ENCODE measurements around the gene NRG2. TPM values are rescaled to one million over a fixed set of nuclear protein-coding genes. Genes with fewer than 3 reads are reported as not detected.

Gene NRG2
- total RNA-seq, 1 experiment from 2014 or later, result not detected

GRCh38 chr5:140015706-140016105, 27.4 kb downstream of the NRG2 start:
- no peak for DNase-seq (ENCODE audit: low spot score)
- Histone ChIP-seq H3K4me1 (ENCODE audit: insufficient read depth, low read length, poor library complexity, severe bottlenecking) (no peaks in the 10 kb centered on the region), H3K27me3 (replicated peaks; ENCODE audit: insufficient read depth, low read depth, low read length, poor library complexity) (peaks cover 80% of the 10 kb centered on the region), H3K4me3 (ENCODE audit: low read depth, low read length, poor library complexity, severe bottlenecking) (no peak overlapping the region), H3K36me3 (ENCODE audit: insufficient read depth, low read length, poor library complexity, severe bottlenecking) (no peaks in the 10 kb centered on the region), H3K9me3 (ENCODE audit: low read depth, low read length, poor library complexity, severe bottlenecking) (no peaks in the 10 kb centered on the region), H3K27ac (ENCODE audit: low read depth, low read length, poor library complexity, severe bottlenecking) (no peak overlapping the region)
- CTCF ChIA-PET, result interaction anchor here (0.6 kb wide), 1 partner anchor 704 kb away, joined by 7 read pairs; no protein-coding TSS in a partner anchor
- POLR2A ChIA-PET (ENCODE audit: low non-redundant PET), result no interaction called here
- no peak for TF ChIP-seq EZH2 (IDR thresholded peaks at IDR 0.05; ENCODE audit: borderline replicate concordance, low read depth, low read length, poor library complexity, severe bottlenecking)
- no peak for TF ChIP-seq CTCF (conservative IDR thresholded peaks at IDR 0.05; ENCODE audit: low read depth, low read length)
- intact Hi-C loops (cut with micrococcal nuclease; ENCODE audit: unreplicated experiment), result no loop called here
- BruUV-seq (replicated peaks), result no TSS peak

- DNase-seq (ENCODE audit: low spot score), result no peak
- no TSS peak for BruUV-seq (replicated peaks)
- POLR2A ChIA-PET (ENCODE audit: low non-redundant PET), result no interaction called here
- H3K9me3 ChIP-seq (ENCODE audit: low read depth, low read length, poor library complexity, severe bottlenecking), result no peaks in the 10 kb centered on the region
- CTCF ChIA-PET, result interaction anchor here (0.6 kb wide), 1 partner anchor 705 kb away, joined by 7 read pairs; no protein-coding TSS in a partner anchor
- no peaks in the 10 kb centered on the region for H3K36me3 ChIP-seq (ENCODE audit: insufficient read depth, low read length, poor library complexity, severe bottlenecking)
- H3K27ac ChIP-seq (ENCODE audit: low read depth, low read length, poor library complexity, severe bottlenecking), result no peak overlapping the region
- intact Hi-C loops (cut with micrococcal nuclease; ENCODE audit: unreplicated experiment), result no loop called here
- H3K4me1 ChIP-seq (ENCODE audit: insufficient read depth, low read length, poor library complexity, severe bottlenecking), result no peaks in the 10 kb centered on the region
- TF ChIP-seq CTCF (conservative IDR thresholded peaks at IDR 0.05; ENCODE audit: low read depth, low read length), result no peak
- TF ChIP-seq EZH2 (IDR thresholded peaks at IDR 0.05; ENCODE audit: borderline replicate concordance, low read depth, low read length, poor library complexity, severe bottlenecking), result no peak
- H3K4me3 ChIP-seq (ENCODE audit: low read depth, low read length, poor library complexity, severe bottlenecking), result no peak overlapping the region
- peaks cover 71% of the 10 kb centered on the region for H3K27me3 ChIP-seq (replicated peaks; ENCODE audit: insufficient read depth, low read depth, low read length, poor library complexity)
Measured at GRCh38 chr5:140014751-140015150, 28.3 kb downstream of the NRG2 start.

GRCh38 chr5:140013536-140013935, 29.6 kb downstream of the NRG2 start:
- CTCF ChIA-PET, result no interaction called here
- no peak for DNase-seq (ENCODE audit: low spot score)
- peaks cover 72% of the 10 kb centered on the region for H3K27me3 ChIP-seq (replicated peaks; ENCODE audit: insufficient read depth, low read depth, low read length, poor library complexity)
- POLR2A ChIA-PET (ENCODE audit: low non-redundant PET), result no interaction called here
- intact Hi-C loops (cut with micrococcal nuclease; ENCODE audit: unreplicated experiment), result no loop called here
- TF ChIP-seq CTCF (conservative IDR thresholded peaks at IDR 0.05; ENCODE audit: low read depth, low read length) (no peak), EZH2 (IDR thresholded peaks at IDR 0.05; ENCODE audit: borderline replicate concordance, low read depth, low read length, poor library complexity, severe bottlenecking) (no peak)
- no TSS peak for BruUV-seq (replicated peaks)
- H3K4me1 ChIP-seq (ENCODE audit: insufficient read depth, low read length, poor library complexity, severe bottlenecking), result no peaks in the 10 kb centered on the region
- H3K4me3 ChIP-seq (ENCODE audit: low read depth, low read length, poor library complexity, severe bottlenecking), result no peak overlapping the region
- H3K27ac ChIP-seq (ENCODE audit: low read depth, low read length, poor library complexity, severe bottlenecking), result no peak overlapping the region
- H3K36me3 ChIP-seq (ENCODE audit: insufficient read depth, low read length, poor library complexity, severe bottlenecking), result no peaks in the 10 kb centered on the region
- H3K9me3 ChIP-seq (ENCODE audit: low read depth, low read length, poor library complexity, severe bottlenecking), result no peaks in the 10 kb centered on the region
